ENCODE results near the gene ACP5.

ACP5 gene

DNA sequence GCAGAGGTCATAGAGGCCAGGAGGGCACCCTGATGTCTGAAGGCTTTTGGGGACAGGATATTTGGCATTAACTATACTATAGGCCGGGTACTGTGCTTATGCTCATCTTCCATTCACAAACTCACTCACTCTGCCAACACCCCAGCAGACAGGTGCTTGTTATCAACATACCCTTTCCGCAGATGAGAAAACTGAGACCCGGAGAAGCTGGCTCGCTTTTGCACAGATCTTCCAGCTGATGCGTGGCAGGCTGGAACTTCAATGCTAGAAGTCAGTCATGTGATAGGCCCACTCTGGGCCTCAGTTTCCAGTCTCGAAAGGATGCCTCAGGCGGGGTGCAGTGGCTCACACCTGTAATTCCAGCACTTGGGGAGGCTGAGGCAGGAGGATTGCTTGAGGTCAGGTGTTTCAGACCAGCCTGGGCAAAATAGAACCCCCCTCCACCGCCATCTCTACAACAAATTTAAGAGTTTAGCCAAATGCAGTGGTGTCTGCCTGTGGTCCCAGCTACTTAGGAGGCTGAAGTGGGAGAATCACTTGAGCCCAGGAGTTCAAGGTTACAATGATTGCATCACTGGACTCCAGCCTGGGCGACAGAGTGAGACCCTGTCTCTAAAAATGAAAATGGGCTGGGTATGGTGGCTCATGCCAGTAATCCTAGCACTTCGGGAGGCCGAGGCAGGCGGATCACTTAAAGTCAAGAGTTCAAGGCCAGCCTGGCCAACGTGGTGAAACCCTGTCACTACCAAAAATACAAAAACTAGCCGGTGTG is 29.3 kb downstream of the ACP5 start:
- DNase-seq: no peak

DNA sequence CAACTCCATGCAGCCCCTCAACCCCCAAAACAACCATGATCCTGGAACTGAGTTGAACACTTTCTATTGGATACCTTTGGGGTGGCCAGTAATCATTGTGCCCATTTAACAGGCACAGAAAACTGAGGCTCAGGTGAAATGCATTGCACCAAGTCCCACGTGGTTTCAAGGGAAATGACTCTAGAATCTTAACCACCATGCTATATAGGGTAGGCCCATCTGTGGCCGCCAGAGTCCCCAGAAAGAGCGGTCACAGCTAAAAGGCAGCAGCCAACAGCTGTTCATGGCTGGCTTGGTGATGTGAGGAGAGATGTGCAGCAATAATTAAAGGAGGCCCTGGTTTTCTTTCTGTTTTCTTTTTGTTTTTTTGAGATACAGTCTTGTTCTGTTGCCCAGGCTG is 36.2 kb downstream of the ACP5 start:
- DNase-seq: no peak

DNA sequence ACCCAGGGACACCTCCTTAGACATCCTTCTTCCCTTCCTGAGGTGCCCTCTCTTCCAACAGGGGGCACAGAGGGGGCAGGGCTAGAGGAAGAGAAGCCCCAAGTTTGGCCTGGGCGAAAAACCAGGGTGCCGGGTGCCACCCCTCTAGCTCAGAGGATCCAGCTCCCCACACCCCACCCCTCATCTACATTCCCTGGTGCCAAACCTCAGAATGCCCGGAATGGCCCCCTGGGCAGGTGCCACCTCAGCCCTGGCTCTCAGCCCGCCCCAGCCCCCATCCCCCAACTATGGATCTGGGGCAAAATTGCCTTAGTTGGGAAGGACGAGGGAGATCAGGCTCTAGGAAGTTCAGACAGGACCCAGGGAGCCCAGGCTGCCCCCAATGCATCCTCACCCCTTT is 36.8 kb downstream of the ACP5 start:
- no peak for DNase-seq

DNA sequence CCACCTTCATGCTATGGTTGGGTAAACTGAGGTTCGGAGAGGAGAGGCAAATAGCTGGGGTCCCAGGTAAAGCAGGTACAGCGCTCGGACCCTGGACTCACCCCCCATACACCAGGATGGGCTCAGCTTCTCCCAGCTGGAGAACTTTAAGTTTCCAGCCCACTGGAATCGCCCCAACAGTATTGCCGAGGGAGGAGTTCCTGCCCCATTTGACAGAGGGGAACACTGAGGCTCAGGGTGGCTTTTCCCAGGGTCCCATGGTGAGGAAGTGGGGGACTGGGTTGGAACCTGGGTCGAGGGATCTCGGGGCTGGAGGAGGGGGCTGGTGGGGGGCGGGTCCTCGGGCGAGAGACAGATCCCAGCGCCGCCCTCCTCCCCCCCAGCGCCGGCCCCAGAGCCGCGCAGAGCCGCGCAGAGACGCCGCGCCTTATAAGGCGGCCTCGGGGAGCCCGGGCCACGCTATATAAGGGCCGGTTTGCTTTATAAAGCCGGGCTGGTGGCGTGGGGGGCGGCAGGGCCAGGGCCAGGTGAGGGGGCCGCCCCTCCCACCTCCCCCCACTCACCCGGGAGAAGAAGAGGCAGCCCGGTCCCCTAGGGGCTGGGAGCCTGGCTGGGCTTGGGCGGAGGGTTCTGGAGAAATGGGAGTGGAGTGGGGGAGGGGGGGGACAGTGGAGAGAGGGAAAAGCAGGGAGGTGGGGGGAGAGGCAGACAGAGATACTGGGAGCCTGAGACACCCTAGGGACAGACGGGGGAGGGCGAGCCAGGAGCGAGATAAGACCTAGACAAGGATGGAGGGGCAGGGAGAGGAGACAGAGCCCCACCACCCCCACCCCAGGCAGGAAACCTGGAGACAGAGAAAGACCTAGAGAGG is 37.7 kb downstream of the ACP5 start:
- no peak for DNase-seq

DNA sequence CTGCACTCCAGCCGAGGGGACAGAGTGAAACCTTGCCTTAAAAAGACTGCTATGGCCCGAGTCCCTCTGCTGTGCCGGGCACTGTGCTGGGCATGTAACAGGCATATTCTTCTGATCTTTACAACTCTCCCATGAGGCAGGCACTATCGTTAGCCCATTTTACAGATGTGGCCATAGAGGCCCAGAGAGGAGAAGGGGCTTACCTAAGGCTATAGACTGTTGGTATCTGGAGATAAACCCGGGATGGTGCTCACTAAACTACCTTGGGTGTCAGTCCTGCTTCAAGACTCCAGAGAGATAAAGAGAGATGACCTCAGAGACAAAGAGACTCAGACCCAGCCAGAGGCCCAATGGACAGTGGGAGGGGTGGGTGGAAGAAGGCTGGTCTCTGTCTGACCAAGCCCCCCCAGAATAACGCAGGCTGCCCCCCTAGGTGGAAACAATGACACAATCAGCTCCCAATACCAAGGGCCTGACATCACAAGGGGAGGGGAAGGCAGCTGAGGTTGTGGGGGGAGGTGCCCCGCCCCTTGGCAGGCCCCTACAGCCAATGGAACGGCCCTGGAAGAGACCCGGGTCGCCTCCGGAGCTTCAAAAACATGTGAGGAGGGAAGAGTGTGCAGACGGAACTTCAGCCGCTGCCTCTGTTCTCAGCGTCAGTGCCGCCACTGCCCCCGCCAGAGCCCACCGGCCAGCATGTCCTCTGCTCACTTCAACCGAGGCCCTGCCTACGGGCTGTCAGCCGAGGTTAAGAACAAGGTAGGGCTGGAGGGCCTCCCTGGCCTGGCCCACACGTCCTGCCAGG is 39.0 kb downstream of the ACP5 start, which contains the start of gene CNN1:
Gene CNN1, plus strand, starts transcription at position 620 of the 805 bp plus-strand sequence. Its CDS starts 77 bp downstream, at position 697.
- no peak for DNase-seq

DNA sequence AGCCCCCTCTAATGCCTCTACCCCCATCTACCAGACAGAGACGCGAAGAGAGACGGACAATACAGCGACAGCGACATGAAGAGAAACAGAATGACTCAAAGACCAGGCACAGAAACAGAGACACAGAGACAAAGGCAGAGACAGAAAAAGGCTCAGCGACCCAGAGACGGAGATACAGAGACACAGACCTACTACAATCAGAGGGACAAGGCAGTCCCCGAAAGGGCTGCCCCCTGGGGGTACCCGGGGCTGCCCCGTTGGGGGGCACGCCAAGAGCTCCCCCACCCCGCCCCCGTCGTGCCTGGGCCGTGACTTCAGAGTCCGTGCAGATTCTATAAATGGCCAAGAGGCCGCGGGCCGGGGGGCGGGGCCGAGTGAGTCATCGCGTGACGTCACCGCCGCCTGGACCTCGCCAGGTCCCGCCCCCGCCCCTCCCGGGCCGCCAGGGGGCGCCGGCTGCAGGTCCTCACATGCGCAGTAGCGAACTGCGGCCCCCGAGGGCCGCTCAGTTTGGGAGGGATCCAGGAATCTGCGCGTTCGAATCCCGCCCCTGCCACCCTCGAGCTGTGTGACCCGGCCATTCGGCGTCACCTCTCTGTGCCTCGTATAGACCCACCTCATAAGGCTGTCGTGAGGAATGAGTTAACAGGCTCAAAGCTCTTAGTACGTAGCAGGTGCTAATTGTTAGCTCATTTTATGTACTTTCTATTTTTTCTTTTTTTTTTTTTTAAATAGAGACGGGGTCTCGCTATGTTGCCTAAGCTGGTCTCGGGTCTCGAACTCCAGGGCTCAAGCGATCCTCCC is 41.5 kb downstream of the ACP5 start:
- DNase-seq: peak; percentile 20

DNA sequence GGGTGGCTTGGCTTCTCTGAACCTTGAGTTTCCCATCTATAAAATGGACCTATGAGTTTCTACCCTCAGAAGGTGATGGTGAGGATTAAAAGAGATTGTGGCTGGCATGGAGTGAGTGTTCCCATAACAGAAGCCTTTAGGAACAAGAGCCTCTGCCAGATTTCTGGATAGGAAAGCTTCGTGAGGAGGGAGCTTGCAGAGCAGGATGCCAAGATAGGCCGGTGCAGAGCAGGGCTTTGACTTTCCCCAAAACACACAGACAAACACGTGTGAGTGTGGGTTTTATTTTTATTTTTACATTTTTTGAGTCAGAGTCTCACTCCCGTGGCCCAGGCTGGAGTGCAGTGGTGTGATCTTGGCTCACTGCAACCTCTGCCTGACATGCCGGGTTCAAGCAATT is 42.5 kb downstream of the ACP5 start:
- DNase-seq: no peak

DNA sequence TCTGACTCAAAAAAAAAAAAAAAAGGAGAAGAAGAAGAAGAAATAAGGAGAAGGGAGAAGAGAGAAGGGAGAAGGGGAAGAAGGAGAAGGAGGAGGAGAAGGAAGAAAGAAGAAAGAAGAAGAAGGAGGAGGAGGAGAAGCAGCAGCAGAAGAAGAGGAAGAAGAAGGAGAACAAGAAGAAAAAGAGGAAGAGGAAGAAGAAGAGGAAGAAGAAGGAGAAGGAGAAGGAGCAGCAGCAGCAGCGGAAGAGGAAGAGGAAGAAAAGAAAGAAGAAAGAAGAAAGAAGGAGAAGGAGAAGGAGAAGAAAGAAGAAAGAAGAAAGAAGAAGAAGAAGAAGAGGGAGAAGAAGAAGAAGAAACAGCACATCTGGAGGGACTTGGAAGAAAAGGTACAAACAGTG is 42.9 kb downstream of the ACP5 start:
- no peak for DNase-seq

DNA sequence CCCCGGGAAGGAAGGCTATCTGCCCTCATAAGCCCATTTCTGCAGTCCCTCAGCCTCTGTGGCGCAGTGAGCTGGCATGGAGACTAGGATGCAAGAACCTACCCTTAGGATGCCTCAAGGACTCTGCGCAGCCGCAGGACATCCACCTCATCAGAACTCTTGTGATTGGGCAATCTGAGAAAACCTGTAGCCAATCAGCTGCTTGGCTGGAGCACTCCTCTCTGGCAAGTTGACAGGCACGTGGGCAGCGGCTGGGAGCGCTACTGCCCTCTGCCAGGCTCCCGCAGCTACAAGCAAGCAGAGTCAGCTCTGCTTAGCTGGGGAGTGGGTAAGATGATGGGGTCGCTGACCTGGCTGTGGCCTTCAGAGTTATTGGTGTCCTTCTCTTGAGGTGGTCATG is 47.0 kb downstream of the ACP5 start:
- DNase-seq: peak; percentile 52

DNA sequence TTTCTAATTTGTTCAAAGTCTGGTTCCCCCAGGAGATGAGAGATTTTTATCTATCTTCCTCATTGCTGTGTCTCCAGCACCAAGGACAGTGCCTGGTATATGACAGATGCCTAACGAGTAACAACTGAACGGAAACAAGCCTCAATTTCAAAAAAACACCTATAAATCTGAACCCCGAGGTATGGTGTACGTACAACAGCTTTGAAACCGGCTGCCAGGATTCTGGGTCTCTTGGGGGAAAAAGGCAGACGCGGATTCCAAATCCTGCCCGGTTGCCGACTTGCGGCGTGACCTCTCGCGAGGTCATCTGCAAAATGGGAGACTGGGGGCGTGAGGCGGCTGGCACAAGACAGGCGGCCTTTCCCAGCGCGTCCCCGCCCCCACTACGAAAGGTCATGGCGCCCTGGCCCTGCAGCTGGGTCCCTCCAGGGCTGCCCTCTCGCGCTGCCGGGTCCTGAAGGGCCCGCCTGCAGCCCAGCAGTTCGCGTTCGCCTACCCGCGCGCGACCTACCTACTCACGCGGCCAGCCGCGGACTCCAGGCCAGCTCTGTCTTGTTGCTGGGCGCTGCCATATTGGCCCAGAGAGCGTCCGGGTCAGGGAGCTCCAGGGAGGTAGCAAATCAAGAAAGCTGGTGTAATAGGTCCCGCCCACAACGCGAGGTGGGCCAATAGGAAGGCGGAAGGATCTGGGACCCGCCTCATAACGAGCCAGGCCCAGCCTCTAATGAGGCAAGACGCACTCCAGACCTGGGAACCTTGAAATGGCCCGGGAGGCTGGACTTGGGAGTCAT is 48.7 kb downstream of the ACP5 start, which contains the start of gene ECSIT:
Gene ECSIT, minus strand, starts transcription at position 584 of the 791 bp plus-strand sequence. CDS start 9,964 bp downstream, outside the sequence.
- peak; percentile 83 for DNase-seq

All from NCI-H2107 (cell line).